GM10266 (cell line): ENCODE data around the gene CCDC80.

Experiments used
- DNase-seq: peaks from one replicate; pipeline ENCODE4 v3.0.0; 2012; ENCODE audit errors: extremely low spot score
- CTCF ChIP-seq: IDR thresholded peaks from 2 replicates; pipeline ENCODE4 v1.5.1; 2012; ENCODE audit warnings: mild to moderate bottlenecking, low read depth; ENCODE audit not compliant: control insufficient read depth, insufficient read depth; ENCODE audit errors: missing control alignments

CCDC80 gene

GRCh38 chr3:112606098-112606497 is 34.8 kb downstream of the CCDC80 start:
- DNase-seq: no peak
- TF ChIP-seq CTCF: no peak

GRCh38 chr3:112605285-112605684 is 35.7 kb downstream of the CCDC80 start:
- no peak for DNase-seq
- TF ChIP-seq CTCF: no peak

GRCh38 chr3:112604536-112604935 is 36.4 kb downstream of the CCDC80 start:
- no peak for DNase-seq
- no peak for TF ChIP-seq CTCF

GRCh38 chr3:112602217-112602838 is 38.6 kb downstream of the CCDC80 start:
- no peak for TF ChIP-seq CTCF
- no peak for DNase-seq

GRCh38 chr3:112598731-112599130 is 42.2 kb downstream of the CCDC80 start:
- no peak for DNase-seq
- no peak for TF ChIP-seq CTCF

GRCh38 chr3:112597945-112598344 is 43.0 kb downstream of the CCDC80 start:
- no peak for TF ChIP-seq CTCF

GRCh38 chr3:112594856-112595255 is 46.1 kb downstream of the CCDC80 start:
- no peak for DNase-seq
- TF ChIP-seq CTCF: no peak

More at GRCh38 chr3:112597945-112598344, 43.0 kb downstream of the CCDC80 start:
- DNase-seq: no peak
